ENCODE data around the gene PDLIM7.

The PDLIM7 gene

DNA sequence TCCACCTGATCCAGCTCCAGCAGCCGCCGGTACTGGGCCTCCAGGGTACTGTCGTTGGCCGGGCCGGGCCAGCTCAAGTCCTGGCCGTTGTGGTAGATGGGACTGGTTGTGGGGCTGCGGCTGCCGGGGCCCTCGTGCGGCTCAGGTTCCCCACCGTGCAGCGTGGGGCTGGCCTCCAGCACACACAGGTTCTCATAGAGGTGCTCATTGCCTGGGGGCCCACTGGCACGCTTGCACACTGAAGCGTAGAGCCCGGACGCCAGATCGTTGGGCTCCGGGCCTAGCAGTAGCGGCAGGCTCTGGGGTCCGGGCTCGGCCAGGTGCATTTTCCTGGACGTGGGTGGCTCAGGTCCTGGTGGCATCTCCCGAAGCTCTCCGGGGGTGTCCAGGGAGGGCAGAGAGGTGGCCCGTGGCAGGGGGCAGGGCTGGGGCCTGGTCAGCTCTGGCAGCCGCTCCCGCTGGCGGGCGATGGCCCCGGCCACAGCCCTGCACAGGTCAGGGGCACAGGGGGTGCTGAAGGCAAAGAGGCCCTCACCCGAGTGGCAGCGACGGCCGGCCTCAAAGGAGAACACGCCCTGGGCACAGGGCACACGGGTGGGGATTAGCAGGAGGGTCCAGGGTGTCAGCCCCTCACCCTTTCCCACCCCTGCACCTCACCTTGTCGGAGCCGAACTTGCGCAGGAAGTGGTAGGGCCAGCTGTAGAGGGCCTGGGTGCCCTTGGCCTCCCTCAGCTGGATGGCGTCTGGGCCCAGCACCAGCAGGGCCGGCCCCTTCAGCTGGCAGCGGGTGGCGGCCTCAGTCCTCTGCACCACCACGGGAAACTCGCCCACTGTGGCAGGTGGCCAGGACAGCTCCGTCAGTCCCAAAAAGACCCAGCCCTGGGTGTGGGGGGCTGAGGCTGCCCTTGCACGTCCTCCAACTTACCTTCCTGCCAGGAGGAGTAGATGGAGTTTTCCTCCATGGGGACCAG lies 7.0 kb upstream of the PDLIM7 start:
- DNase-seq = no peak

DNA sequence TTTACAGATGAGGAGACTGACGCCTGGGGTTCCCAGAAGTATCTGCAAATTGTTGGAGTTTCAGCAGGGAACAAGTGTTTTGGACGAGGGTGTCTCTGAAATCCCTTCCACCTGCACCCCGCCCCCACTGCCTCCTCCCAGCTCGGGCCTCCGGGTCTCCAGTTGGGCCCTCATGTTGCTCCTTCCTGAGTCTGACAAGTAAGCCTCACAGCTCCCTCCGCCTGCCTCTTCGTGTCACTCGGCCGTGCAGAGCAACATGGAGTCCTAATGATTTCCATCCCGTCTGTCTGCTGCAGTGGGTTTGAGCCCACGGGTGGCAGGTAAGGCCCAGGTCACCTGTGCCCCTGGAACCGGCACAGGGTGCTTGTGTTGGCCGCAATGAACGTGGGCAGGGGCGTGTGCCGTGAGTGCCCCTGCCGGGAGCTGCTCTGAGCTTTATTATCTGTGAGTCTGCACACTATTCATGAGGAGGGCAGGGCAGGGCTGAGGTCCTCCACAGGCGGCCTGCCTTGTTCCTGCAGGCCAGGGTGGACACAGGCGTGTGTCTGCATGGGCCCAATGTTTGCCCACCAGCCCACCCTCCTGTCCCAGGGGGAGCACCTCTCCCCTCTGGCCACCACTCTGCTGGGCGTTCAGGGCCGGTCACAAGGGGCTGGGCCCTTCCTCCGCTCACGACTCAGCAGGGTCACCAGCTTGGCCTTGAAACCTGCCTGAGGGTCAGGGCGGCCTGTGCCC lies 6.1 kb upstream of the PDLIM7 start:
- no peak for DNase-seq

DNA sequence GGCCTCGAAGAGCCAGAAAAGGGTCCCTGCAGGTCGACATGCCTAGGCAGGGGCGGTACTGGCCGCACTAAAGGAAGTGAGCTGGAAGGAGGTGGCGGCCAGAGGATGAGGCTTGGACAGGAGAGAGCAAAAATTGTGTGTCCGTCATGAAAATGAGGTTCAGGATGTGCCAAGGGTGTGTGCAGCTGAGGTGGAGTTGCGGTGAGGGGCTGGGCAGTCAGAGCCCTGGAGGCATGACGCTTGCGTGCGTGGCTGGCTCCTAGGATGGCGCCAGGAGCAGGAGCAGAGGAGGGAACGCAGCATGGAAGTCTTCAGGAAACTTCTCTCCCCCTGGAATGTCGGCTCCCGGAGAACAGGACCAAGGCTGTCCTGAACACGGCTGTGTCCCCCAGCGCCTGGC lies 5.5 kb upstream of the PDLIM7 start:
- DNase-seq = no peak

DNA sequence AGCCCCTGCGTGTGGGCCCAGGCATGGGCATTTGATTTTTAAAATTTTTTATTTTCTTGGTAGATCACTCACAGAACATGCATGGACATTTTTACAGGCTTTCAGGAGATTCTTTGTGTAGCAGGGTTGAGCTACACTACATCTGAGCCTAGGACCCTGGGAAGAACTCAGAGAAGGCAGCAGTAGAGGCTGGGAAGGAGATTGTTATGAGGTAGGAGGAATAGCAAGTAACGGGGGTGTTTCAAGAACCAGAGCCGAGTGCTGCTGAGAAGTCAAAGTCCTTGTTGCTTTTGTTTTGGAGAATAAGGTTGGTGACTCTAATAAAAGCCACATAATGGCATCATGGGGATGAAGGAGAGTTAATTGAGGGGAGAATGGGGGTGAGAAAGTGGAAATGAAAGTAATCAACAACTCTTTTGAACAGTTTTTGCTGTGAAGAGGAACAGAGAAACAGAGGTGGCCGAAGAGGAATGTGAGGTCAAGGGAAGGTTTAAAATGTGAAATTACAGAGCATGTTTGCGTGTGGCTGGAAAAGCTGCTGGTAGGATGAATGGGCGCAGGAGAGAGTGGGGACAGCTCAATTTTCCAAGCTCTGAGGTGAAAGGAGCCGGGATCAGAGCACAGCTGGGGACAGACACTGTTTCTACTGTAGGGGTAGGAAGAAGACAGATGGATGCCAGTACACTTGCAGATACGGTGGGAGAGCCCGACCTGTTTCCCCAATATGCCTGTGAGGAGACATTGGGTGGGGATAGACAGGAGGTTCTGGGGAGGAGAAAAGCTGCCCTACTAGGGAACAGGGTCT lies 4.7 kb upstream of the PDLIM7 start:
- DNase-seq = no peak

DNA sequence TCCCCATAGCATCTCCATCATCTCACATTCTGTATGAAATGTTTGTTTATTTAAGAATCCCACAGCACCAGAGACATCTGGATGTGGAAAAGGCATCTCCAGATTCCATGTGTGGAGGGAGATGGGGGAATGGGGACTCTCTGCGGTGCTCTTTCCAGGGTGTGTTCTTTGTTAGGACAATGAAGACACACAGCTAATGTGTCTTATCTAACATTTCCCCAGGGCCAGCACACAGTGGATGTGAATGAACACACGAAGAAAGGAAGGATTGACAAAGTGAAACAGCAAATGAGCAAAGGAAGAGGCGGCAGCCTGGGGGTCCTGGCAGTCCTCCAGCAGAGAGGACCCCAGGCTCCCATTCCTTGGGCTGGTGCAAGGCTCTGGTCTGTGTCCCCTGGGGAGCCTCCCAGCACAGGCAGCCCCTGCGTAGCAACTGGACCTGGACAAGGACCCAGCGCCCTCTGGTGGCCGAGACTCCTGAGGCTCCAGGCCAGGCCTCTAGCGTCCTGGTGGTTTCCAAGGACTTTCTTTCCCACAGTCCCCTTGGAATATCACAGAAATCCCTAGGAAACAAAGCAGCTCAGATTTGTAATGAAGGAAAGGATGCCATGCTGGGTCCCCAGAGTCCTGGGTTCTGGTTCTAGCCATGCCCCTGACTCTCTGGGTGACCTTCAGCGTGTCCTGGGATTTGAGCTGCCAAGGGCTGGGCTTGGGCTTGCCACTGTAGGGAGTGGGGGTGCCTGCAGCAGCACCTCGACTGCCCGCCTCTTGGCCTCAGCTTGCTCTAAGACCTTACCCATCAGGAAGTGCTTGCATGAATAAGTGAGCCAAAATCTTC lies 3.5 kb upstream of the PDLIM7 start:
- peak; percentile 47 to 84 for DNase-seq

DNA sequence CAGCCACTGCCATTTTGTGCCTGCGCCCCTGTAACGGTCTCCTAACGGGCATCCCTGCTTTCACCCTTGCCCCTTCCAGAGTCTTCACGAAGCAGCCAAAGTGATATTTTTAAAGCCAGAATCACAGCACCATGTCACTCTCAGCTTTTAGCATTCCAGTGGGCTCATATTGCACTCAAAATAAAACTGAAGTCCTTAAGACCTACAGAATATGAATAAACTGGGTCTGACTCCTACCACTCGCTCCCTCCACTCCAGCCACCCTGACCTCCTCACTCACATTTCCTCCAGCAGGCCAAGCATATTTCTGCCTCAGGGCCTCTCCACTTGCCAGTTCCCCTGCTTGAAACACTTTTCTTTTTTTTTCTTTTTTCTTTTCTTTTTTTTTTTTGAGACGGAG lies 2.4 kb upstream of the PDLIM7 start:
- no peak for DNase-seq

DNA sequence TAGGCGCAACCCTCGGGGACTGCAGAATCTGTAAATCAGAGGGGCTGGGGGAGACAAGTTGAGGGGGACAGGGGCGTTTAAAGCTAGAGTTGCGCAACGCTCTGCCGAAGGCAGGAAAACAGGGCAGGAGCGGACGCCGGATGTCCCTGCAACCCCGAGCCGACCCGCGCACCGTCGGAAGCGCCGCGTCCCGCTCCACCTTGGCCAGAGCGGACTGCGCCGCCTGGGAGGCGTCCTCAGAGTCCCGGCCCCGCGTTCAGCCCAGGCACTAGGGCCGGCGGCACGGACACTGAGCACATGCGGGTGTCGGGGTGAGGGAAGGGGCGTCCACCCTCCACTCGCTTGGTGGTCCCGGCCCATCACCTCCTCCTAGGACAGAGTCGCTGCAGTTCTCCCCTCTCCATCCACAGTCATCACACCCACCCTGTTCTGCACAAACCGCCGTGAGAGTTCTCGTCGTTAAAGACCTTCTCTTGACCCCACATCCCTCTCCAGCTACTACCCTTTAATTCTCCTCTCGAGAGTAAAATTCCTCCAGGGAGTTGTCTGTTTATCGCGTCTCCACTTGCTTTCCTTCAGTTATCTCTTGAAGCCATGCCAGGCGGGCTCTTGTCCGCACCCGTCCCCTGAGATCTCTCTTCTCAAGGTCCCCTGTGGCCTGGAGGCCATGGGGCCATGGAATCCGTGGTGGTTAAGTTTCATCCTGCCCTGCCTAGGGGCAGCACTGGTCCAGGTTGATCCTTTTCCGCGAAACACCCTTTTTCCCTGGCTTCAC lies 796 bp upstream of the PDLIM7 start:
- DNase-seq = no peak

DNA sequence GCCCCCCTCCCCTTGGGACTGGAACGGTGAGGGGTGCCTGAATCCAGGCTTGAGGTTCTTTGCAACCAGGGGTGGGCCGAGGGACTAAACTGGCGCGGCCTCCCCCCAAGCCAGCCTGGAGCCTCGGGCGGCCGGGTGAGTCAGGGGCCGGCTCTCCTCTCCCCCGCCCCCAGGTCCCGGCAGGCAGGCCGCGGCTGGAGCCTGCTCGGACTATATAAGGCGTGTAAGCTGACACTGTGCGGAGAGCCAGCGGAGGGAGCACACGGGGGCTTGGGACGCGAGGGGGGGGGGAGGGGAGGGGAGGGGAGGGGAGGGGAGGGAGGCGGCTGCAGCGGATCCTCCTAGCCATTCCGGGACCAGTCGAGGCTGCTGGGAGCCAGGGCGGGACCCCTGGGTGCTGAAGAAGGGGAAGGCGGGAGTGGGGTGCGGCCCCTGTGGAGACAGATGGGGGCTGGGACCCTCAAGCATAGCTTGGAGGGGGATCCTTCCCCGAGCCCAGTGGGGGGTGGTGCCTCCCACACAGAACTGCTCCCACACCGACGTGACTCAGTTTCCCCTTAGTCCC lies 595 bp downstream of the PDLIM7 start:
- DNase-seq = peak; percentile 57 to 66

DNA sequence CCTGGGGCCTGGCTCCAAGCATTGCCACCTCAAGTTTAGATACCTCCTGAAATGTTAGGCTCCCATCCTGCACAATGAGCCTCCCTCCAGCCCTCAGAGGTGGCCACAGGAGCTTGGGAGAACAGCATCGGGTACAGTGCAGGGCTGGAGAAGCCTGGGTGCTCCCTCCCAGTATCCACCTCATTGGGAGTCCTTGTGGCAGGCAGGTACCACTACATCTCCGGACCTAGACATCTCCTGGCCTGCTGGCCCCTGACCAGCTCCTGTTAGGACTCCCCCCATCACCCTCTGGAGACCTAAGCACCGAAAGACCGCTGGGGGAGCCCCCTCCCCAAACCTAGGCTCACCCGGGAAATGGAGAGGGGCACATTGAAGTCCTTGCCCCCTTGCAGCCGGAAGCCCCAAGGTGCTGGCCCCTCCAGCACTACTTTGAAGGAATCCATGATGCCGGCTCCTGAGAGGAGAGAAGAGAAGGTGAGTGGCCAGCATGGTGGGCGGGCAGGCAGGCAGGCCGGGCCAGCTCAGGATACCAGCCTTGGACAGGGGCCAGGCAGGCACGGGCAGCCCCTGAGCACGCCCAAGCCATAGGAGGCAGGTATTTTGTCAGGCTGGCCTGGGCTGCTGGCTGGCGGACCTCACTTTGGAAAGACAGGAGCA lies 1.2 kb downstream of the PDLIM7 start:
- DNase-seq = peak; percentile 67 to 80

DNA sequence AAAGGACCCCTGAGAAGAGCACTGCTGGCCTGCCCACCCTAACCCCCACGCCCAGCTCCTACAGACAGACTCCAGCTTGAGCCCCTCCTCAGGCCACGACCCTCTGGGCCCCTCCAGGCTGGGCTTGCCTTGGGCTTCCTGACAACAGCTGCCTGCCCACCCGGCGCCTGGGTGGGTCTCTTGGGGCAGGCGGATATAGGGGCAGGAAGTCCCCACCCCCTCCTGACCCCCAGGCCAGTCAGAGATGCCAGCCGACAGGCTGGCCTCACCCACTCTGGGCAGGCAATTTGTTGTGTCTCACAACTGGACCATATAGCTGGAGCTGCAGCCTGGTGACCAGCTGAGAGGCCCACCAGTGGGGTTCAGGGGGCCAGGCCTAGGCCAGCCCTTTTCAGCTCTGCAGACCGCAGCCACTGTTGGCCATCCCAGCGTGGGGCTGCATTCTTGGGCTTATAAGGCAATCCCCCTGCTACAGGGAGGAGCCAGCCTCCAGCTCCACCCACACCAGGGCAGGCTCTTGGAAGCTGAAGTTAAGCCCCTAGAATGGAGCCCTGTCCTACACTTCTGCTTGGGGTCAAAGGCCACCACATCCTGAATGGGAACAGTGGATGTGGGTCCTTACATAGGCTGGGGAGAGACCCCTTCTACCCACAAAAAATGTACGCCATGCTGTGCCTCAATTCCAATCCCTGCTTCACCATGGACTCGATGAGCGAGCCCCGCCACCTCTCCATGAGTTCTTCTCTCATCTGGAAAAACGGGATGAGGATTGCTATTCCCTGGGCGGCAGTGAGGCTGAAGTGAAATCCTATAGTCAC lies 2.0 kb downstream of the PDLIM7 start:
- peak in 1 of 2 experiments; percentile 60 for DNase-seq

DNA sequence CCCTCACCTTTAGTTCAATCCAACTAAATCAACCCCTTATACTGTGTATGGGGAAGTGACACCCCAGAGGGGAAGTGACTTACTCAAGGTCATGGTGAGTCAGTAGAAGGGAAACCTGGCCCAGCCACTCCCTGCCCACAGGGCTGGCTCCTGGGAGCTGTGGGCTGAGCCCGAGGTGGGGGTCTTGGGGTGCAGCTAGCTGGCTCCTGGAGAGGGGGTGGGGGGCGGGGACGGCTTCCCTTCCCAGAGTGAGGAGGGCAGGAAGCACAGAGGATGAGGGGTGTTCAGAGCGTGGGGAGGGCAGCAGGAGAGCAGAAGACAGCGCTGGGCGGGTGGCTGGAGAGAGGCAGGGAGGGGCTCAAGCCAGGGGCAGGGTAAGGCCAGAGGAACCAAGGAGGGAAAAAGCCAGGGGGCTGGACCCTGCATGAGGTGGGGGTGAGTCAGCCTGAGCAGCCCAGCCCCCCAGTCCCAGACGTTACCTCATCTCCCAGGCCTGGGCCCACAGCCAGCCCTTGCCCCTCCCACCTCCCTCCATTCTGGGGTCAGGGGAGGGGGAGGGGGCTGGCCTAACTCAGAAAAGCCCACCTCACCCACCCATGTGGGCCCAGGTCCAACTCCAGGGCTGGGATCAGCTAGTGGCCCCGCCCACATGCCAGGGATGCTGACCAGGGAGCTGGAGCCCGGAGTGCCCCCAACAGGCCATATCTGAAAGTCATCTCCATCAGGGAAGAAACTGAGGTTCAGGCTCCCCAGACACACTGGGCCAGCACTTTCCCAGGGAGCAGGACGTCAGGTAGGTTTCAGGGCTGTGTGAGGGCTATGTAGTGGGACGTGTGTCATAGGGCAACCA lies 2.8 kb downstream of the PDLIM7 start:
- peak; percentile 78 to 85 for DNase-seq

DNA sequence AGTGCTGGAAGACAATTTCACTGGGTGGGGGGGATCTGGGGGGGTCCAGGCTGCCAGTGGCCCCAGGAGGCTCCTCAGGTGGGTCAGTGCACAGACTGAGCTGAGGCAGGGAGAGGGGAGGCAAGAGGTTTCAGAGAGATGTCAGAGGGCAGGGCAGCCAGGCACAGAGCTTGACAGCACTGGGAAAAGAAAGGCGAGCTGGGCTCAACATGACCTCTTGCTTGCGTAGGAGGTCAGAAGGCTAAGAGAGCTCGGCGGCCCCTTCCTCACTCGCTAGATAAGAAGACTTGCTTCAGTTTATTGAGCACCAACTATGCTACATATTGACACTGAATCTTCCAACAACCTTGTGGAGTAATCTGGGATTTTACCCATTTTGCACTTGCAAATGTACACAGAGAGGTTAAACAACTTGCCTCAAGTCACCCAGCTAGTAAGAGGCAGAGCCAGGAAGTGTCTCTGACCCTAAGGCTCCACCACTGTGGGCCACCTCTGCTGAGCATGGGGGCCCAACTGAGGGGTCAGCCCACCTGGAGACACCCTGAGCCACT lies 3.5 kb downstream of the PDLIM7 start:
- no peak for DNase-seq

DNA sequence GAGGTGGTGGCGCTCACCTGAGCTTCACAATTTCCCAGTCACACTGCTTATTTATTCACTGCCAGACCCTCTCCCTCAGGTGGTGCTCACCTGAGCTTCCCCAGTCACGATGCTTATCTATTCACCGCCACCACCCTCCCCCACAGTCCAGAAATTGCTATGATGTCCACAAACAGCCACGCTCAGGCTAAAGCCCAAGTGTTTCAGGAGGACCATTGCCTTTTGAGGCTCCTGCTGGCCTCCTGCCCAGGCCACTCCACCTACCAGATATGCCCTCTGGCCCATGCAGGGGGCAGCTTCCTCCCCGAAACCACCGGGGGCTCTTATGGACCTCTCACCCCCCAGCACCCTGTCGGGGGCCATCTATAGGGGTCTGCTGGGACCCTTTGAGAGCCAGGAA lies 4.6 kb downstream of the PDLIM7 start:
- no peak for DNase-seq

DNA sequence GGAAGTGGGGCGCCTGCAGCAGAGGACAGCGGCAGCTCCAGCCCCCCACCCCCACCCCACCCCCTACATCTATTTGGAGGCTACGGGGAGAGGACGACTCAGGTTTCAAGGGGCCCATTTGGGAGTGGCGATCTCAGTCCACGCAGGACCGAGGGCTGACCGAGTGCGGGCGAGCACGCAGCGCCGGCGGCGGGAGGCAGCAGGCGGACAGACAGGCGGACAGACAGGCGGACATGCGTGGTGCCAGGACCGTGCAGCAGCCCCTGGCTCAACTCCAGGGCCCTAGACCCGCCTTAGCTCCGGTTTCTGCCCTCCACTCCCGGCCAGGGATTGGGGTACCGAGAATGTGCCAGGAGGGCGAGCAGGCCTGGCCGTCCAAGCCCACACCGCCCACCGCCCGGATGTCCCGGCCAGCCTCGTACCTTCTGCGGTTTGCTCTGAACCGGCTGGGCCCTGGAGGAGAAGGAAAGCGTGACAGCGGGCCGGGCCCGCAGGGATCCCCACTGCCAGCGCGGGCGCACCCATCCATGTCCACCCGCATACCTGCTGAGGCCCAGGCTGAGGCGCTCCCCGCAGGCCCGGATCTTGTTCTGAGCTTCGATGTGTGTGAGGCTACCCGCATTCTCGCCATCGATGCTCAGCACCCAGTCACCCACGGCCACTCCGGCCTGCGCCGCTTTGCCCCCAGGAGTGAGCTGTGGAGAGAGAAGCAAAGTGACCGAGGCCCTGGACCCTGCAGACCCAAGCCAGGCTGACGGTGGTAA lies 5.2 kb downstream of the PDLIM7 start:
- DNase-seq = no peak

DNA sequence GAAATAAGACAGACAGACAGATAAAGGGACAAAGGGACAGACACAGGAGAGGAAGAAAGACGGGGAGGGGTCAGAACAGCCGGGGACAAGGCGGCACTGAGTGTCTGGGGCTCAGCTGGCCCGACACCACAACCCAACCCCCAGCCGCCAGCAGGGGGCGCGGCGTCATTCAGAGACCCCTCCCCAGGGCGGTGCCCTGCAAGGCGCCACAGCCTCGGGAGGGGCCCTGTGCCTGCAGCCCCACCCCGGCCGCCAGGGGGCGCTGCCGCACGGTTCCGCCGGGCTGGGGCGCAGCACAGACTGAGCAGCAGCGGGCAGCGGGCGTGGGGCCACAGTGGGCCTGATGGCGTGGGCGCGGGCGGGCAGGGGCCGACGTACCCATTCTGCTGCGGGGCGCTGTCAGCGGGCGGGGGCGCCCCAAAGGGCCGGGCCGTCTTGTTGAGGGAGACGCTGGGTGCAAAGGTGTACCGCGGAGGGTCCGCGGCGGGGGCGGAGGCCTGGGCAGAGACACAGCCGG lies 5.9 kb downstream of the PDLIM7 start:
- DNase-seq = no peak

DNA sequence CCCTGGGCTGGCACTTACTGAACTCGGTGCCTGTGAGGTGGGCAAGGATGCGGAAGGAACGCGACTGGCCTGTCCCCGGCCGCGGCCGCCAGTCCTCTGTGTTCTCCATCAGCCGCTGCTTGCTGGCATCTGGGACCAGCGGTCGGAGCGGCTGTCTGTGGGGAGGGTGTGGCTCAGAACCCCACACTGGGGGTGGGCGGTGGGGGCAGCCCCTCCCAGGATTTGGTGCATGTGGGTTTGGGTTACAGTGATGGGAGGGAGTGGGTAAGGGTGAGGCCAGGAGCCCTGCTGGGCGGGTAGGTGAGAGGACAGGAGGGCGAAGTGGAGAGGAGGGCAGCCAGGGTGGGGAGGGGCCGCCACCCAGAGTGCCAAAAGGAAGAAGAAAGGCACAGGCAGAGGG lies 6.4 kb downstream of the PDLIM7 start:
- no peak for DNase-seq

DNA sequence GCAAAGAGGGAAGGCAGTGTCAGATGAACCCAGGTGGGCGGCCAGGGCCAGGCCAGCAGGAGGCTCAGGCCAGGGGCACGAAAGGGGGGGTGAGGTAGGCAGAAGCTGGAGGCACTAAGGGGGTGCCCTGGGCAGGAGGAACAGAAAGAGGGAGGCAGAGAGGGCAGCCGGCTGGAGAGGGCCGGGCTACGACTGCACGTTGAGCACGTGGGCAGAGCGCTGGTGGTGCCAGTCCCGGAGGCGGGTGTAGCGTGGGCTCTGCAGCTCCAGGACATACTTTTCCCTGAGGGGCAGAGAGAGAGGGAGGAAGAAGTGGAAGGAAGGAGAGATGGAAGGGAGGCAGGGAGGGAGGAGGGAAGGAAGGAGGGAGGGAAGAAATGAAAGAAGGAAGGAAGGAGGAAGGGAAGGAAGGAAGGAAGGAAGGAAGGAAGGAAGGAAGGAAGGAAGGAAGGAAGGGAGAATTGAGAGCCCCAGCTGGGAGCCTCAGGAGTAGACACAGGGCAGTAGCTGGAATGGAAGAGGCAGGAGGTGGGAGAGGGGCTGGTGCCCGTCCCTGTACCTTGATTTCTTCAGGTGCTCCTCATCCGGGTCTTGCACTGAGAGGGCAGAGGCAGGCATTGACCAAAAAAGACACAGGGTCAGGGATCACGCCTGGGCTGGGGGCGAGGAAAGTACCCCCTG lies 7.0 kb downstream of the PDLIM7 start:
- DNase-seq = no peak

Measured in SW 1271 (cell line).